ES-I3 (cell line): ENCODE measurements around the gene PRB3.

Experiments used
- H3K36me3 ChIP-seq: 2 replicates; pipeline ENCODE4 v1.6.1; 2013; ENCODE audit warnings: mild to moderate bottlenecking, low read length, control low read depth, moderate library complexity; ENCODE audit not compliant: insufficient read depth
- H3K4me1 ChIP-seq: 2 replicates; pipeline ENCODE4 v1.6.1; 2013; ENCODE audit warnings: mild to moderate bottlenecking, control low read depth, low read length; ENCODE audit not compliant: insufficient read depth
- H3K9ac ChIP-seq: 2 replicates; pipeline ENCODE4 v1.6.1; 2013; ENCODE audit warnings: low read depth, mild to moderate bottlenecking, low read length, moderate library complexity
- H3K9me3 ChIP-seq: 2 replicates; pipeline ENCODE4 v1.6.1; 2013; ENCODE audit warnings: mild to moderate bottlenecking, low read length, moderate library complexity; ENCODE audit not compliant: control insufficient read depth, insufficient read depth

The PRB3 gene

DNA sequence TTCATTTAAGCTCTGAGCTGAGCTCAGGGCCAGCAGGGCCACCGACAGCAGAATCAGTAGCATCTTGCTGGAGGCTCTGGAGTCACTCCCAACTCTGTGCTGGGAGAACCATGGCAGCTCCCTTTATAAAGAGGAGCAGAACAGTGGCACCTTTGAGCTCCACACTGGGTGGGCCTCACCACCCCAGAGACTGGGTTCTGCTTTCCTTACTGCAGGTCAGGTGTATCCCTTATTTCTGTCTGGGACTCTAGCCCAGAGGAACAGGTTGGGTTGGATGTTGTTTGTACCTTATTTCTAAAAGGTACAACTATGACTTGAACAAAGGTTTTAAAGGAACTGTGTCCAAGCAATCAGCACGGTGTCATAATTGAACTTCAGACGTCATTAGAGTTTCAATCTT, at the start of gene PRB3:
Gene PRB3, minus strand, starts transcription at position 101 of the 400 bp plus-strand sequence. Its CDS starts 38 bp downstream, at position 63.
- Histone ChIP-seq H3K9ac (no peak within 1 kb of the TSS), H3K4me1 (no peaks in the 10 kb centered on the region), H3K36me3 (no peaks in the 10 kb centered on the region), H3K9me3 (no peaks in the 10 kb centered on the region)

GRCh38 chr12:11310336-11310735, 40.8 kb upstream of the PRB3 start, which contains the start of gene PRB4:
Gene PRB4 (minus strand): TSS chr12:11310436. CDS start chr12:11310398, 38 bp downstream.
- Histone ChIP-seq H3K4me1 (no peaks in the 10 kb centered on the region), H3K9ac (no peak within 1 kb of the TSS), H3K9me3 (no peaks in the 10 kb centered on the region), H3K36me3 (no peaks in the 10 kb centered on the region)

GRCh38 chr12:11307143-11307542, 37.6 kb upstream of the PRB3 start:
- Histone ChIP-seq H3K36me3 (no peaks in the 10 kb centered on the region), H3K4me1 (no peaks in the 10 kb centered on the region), H3K9me3 (no peaks in the 10 kb centered on the region), H3K9ac (no peak overlapping the region)

DNA sequence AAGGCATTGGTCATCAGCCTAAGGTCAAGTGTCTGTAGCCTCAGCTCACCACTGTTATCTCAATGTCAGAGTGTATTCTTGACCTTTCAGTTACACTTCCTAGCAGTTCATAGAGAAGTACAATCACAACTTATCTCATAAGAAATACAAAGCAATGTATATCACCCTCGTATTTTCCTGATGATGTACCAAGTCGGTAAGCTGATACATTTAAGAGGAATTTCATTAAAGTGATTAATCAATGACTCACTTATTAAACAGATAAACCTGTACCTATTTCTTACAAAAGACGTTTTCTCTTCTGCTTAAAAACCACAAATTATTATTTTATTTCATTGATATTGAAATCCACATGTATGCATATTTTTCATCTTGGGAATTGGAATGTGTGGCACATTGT, 3.9 kb upstream of the PRB3 start:
- Histone ChIP-seq H3K9me3 (no peaks in the 10 kb centered on the region), H3K36me3 (no peaks in the 10 kb centered on the region), H3K4me1 (no peaks in the 10 kb centered on the region), H3K9ac (no peak overlapping the region)

GRCh38 chr12:11264501-11264900, 5.0 kb downstream of the PRB3 start:
- Histone ChIP-seq H3K36me3 (no peaks in the 10 kb centered on the region), H3K4me1 (no peaks in the 10 kb centered on the region), H3K9me3 (no peaks in the 10 kb centered on the region), H3K9ac (no peak overlapping the region)

DNA sequence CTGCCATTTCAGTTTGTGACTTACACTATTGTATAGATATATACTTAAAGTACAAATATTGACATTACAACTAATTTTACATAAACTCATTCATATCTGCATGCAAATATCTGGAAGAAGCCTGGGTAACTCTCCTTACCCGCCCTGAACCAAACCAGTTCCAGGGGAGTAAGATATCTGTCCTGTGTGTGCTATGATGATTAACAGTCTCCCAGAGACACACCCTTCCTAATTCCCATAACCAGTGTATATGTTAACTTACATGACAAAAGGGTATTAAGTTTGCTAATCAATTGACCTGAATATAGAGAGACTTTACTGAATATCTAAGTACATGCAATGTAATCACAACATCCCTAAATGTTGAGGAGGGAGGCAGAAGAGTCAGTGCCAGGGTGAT, 23.0 kb downstream of the PRB3 start:
- H3K4me1 ChIP-seq = no peaks in the 10 kb centered on the region
- H3K36me3 ChIP-seq = no peaks in the 10 kb centered on the region
- no peaks in the 10 kb centered on the region for H3K9me3 ChIP-seq
- no peak overlapping the region for H3K9ac ChIP-seq

DNA sequence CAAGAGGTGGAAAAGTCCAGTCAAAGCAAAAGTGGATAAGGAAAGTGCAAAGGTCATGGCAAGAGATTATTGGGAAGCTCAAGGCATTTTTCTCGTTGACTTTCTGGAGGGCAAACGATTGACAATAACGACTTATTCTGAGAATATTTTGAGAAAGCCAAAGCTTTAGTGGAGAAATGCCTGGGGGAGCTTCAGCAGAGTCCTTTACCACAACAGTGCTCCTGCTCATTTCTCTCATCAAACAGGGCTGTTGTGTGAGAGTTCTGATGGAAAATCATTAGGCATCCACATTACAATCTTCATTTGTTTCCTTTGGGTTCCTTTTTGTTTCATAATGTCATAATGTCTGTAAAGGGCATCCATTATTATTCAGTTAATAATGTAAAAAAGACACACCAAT, 26.9 kb downstream of the PRB3 start:
- Histone ChIP-seq H3K9ac (no peak overlapping the region), H3K36me3 (no peaks in the 10 kb centered on the region), H3K4me1 (no peaks in the 10 kb centered on the region), H3K9me3 (no peaks in the 10 kb centered on the region)

GRCh38 chr12:11240348-11240930, 29.1 kb downstream of the PRB3 start:
- H3K9me3 ChIP-seq = no peaks in the 10 kb centered on the region
- H3K36me3 ChIP-seq = no peaks in the 10 kb centered on the region

DNA sequence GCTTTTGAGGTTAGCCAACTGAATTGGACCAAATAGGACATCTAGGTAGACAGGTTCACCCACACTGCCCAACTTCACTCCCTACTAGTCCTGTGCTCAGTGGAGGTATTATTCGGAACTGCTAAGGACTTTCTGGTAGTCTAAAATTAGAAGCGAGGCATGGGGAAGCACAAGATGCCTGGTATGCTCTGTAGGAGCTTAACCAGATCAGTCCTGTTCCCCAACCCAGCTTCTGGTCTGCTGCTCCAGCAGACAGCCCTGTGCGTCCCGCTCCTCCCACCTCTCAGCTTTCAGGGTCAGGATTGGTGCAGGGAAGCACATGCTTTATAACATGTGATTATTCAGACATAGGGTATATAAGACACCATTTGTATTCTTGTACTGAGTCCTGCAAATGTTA, 31.2 kb downstream of the PRB3 start:
- no peaks in the 10 kb centered on the region for H3K9me3 ChIP-seq
- H3K4me1 ChIP-seq = no peaks in the 10 kb centered on the region
- H3K9ac ChIP-seq = no peak overlapping the region
- H3K36me3 ChIP-seq = no peaks in the 10 kb centered on the region

More at GRCh38 chr12:11240348-11240930, 29.1 kb downstream of the PRB3 start:
- Histone ChIP-seq H3K4me1 (no peaks in the 10 kb centered on the region), H3K9ac (no peak overlapping the region)

- Histone ChIP-seq H3K4me1 (no peaks in the 10 kb centered on the region), H3K36me3 (no peaks in the 10 kb centered on the region), H3K9me3 (no peaks in the 10 kb centered on the region), H3K9ac (no peak overlapping the region)
These were observed 36.0 kb downstream of the PRB3 start for GRCh38 chr12:11233532-11233931.

- Histone ChIP-seq H3K9ac (no peak overlapping the region), H3K9me3 (no peaks in the 10 kb centered on the region), H3K4me1 (no peaks in the 10 kb centered on the region), H3K36me3 (no peaks in the 10 kb centered on the region)
These were observed 41.1 kb downstream of the PRB3 start for GRCh38 chr12:11228296-11228879.

GRCh38 chr12:11227373-11227772, 42.1 kb downstream of the PRB3 start:
- H3K4me1 ChIP-seq = no peaks in the 10 kb centered on the region
- H3K9me3 ChIP-seq = no peaks in the 10 kb centered on the region
- H3K36me3 ChIP-seq = no peaks in the 10 kb centered on the region
- H3K9ac ChIP-seq = no peak overlapping the region
